HepG2 (cell line): ENCODE measurements around the gene CACNA1D. TPM values are rescaled to one million over a fixed set of nuclear protein-coding genes. Genes with fewer than 3 reads are reported as not detected.

Source experiments
- ATAC-seq: fragments of 200-7000 bp; cut with Tn5 transposase; 3 replicates; pipeline ENCODE4 v1.9.1; 2020; ENCODE audit warnings: mild to moderate bottlenecking, moderate library complexity
- BruUV-seq: library from RNA; stranded (reverse); fragments of 400-500 nt; replicated peaks from 2 replicates; lab custom pipeline; 2021; lab: Mats Ljungman, UMichigan
- CTCF ChIA-PET: fragments of 300-600 bp; formaldehyde crosslinking; extraction: SDS; loops from one replicate; lab custom pipeline; 2021; ENCODE audit warnings: low total read pairs, inconsistent platforms, low intra/inter-chr PET ratio; lab: Yijun Ruan, JAX
- POLR2A ChIA-PET: fragments of 350-600 bp; sonication (Branson Sonifier 250); formaldehyde crosslinking; loops from one replicate; lab custom pipeline; 2020; ENCODE audit warnings: antibody characterized with exemption, inconsistent platforms; lab: Yijun Ruan, JAX
- DNase-seq: peaks from one replicate; pipeline ENCODE4 v3.0.0-alpha.2; 2015; ENCODE audit warnings: low spot score
- FAIRE-seq: peaks from 3 replicates; lab custom pipeline; 2011; peaks lifted over from hg19 to GRCh38; lab: Jason Lieb, UNC
- H2AFZ ChIP-seq: one replicate; pipeline ENCODE4 v1.6.1; 2011; ENCODE audit warnings: low read length, inconsistent platforms
- H3K27ac ChIP-seq: fragments of 300-600 bp; 3 replicates; pipeline ENCODE4 v1.8.0; 2011; ENCODE audit warnings: mixed run types, mild to moderate bottlenecking, mixed read lengths, low read length, inconsistent platforms; ENCODE audit not compliant: insufficient read depth; ENCODE audit errors: extremely low read length
- H3K27me3 ChIP-seq, 2 experiments: fragments of 200-600 bp in 1 of 2; 2 replicates in 1 of 2; 3 replicates in 1 of 2; pipeline versions ENCODE4 v1.6.0 to v1.8.0; 2011; ENCODE audit warnings: low read length in 2 of 2, mild to moderate bottlenecking in 2 of 2, moderate library complexity in 2 of 2, inconsistent platforms in 1 of 2; ENCODE audit not compliant: insufficient read depth in 2 of 2, control insufficient read depth in 1 of 2
- H3K36me3 ChIP-seq, 2 experiments: fragments of 200-600 bp in 1 of 2; replicated peaks in 1 of 2; 2 replicates in 1 of 2; 3 replicates in 1 of 2; pipeline versions ENCODE4 v1.5.1 to v1.8.0; 2011; ENCODE audit warnings: low read length in 2 of 2, inconsistent platforms in 1 of 2; ENCODE audit not compliant: insufficient read depth in 2 of 2, control insufficient read depth in 1 of 2
- H3K4me1 ChIP-seq: 2 replicates; pipeline ENCODE4 v1.5.1; 2012; ENCODE audit warnings: low read length, inconsistent platforms; ENCODE audit not compliant: insufficient read depth
- H3K4me2 ChIP-seq: 2 replicates; pipeline ENCODE4 v1.6.0; 2011; ENCODE audit warnings: low read depth, low read length, inconsistent platforms
- H3K4me3 ChIP-seq, 3 experiments: fragments of 200-600 bp in 1 of 3; sonication (generic), shearing (Covaris generic) in 1 of 3; replicated peaks in 1 of 3; 2 replicates each; pipeline ENCODE4 v1.5.1; 2011 to 2016; ENCODE audit warnings: low read length in 3 of 3, inconsistent platforms in 2 of 3, low read depth in 2 of 3, mild to moderate bottlenecking in 2 of 3, control low read depth in 1 of 3, mixed read lengths in 1 of 3; ENCODE audit not compliant: insufficient read depth in 1 of 3
- H3K79me2 ChIP-seq: one replicate; pipeline ENCODE4 v1.6.1; 2011; ENCODE audit warnings: low read length, inconsistent platforms; ENCODE audit not compliant: insufficient read depth
- H3K9ac ChIP-seq: 2 replicates; pipeline ENCODE4 v1.6.0; 2011; ENCODE audit warnings: mild to moderate bottlenecking, low read depth, low read length, inconsistent platforms; ENCODE audit not compliant: insufficient read depth
- H3K9me3 ChIP-seq: 2 replicates; pipeline ENCODE4 v1.5.1; 2012; ENCODE audit warnings: mild to moderate bottlenecking, low read length
- H4K20me1 ChIP-seq: 2 replicates; pipeline ENCODE4 v1.6.0; 2011; ENCODE audit warnings: inconsistent platforms, mild to moderate bottlenecking, low read length, moderate library complexity; ENCODE audit not compliant: insufficient read depth
- ETV5 ChIP-seq: IDR thresholded peaks from 2 replicates; pipeline ENCODE4 v1.6.1; 2018; ENCODE audit warnings: missing biosample characterization, missing genetic modification reagents, inconsistent platforms, borderline replicate concordance
- HOXA3 ChIP-seq: sonication (generic); formaldehyde crosslinking; IDR thresholded peaks from 2 replicates; pipeline ENCODE4 v1.5.0; 2020; ENCODE audit warnings: missing genetic modification reagents
- KLF9 ChIP-seq: IDR thresholded peaks from 2 replicates; pipeline ENCODE4 v1.6.1; 2016; ENCODE audit warnings: low read depth
- NCOA2 ChIP-seq: sonication (generic); formaldehyde crosslinking; IDR thresholded peaks from 2 replicates; pipeline ENCODE4 v1.8.0; 2022; ENCODE audit warnings: inconsistent platforms
- NFRKB ChIP-seq: fragments of 450-650 bp; IDR thresholded peaks from 2 replicates; pipeline ENCODE4 v1.6.1; 2017
- TOPORS ChIP-seq: sonication (generic); formaldehyde crosslinking; IDR thresholded peaks from 2 replicates; pipeline ENCODE4 v1.8.0; 2023; ENCODE audit warnings: mild to moderate bottlenecking, missing genetic modification reagents
- YEATS4 ChIP-seq: sonication (generic); formaldehyde crosslinking; IDR thresholded peaks from 2 replicates; pipeline ENCODE4 v1.4.0; 2020; ENCODE audit warnings: missing genetic modification reagents, borderline replicate concordance
- ZBTB38 ChIP-seq: sonication (generic); formaldehyde crosslinking; IDR thresholded peaks from 2 replicates; pipeline ENCODE4 v1.5.1; 2020; ENCODE audit warnings: mild to moderate bottlenecking, missing genetic modification reagents
- ZFP62 ChIP-seq: sonication (generic); formaldehyde crosslinking; IDR thresholded peaks from 2 replicates; pipeline ENCODE4 v1.4.0; 2020; ENCODE audit warnings: missing genetic modification reagents
- ZNF230 ChIP-seq: sonication (generic); formaldehyde crosslinking; IDR thresholded peaks from 2 replicates; pipeline ENCODE4 v1.4.0; 2020; ENCODE audit warnings: mild to moderate bottlenecking, missing genetic modification reagents
- ZNF24 ChIP-seq: fragments of 450-650 bp; IDR thresholded peaks from 2 replicates; pipeline ENCODE4 v1.6.1; 2017; ENCODE audit warnings: antibody characterized with exemption, mild to moderate bottlenecking
- ZNF260 ChIP-seq: sonication (generic); formaldehyde crosslinking; IDR thresholded peaks from 2 replicates; pipeline ENCODE4 v1.4.0; 2020; ENCODE audit warnings: missing genetic modification reagents, low read depth, mild to moderate bottlenecking, borderline replicate concordance
- ZNF501 ChIP-seq: sonication (generic); formaldehyde crosslinking; IDR thresholded peaks from 2 replicates; pipeline ENCODE4 v1.5.1; 2020; ENCODE audit warnings: mild to moderate bottlenecking, moderate library complexity, missing genetic modification reagents
- ZNF556 ChIP-seq: sonication (generic); formaldehyde crosslinking; IDR thresholded peaks from 2 replicates; pipeline ENCODE4 v1.4.0; 2020; ENCODE audit warnings: mild to moderate bottlenecking, missing genetic modification reagents, borderline replicate concordance
- ZNF703 ChIP-seq: sonication (generic); formaldehyde crosslinking; IDR thresholded peaks from 2 replicates; pipeline ENCODE4 v1.5.1; 2020; ENCODE audit warnings: missing genetic modification reagents, mild to moderate bottlenecking, moderate library complexity, borderline replicate concordance
- WGBS: methylation state at CpG from one replicate; pipeline ENCODE4 v1.1.6; 2017; ENCODE audit warnings: low lambda C conversion rate; 5-methylcytosine and 5-hydroxymethylcytosine counted together
- in situ Hi-C: cut with HindIII; loops from 2 replicates; pipeline ENCODE4 v1.10.0; 2017; ENCODE audit warnings: low pct_unique_long_range_greater_than_20kb; ENCODE audit not compliant: extremely low pct_ligation_motif_present
- intact Hi-C: fragments of 100-400 bp; cut with micrococcal nuclease; formaldehyde crosslinking; loops from one replicate; pipeline ENCODE4 v1.10.0; 2022; ENCODE audit not compliant: unreplicated experiment
- polyA plus RNA-seq, 8 experiments: library from polyadenylated mRNA; depleted of rRNA in 3 of 8; stranded (reverse) in 7 of 8; unstranded in 1 of 8; fragments of >200 nt; fragmentation: Illumina TruSeq in 4 of 8; extraction: Trizol in 4 of 8; gene quantifications; 2 replicates each; pipeline versions ENCODE4 v1.2.1 to v1.2.3, GENCODE V29; 2011 to 2016; ENCODE audit warnings: low read depth in 4 of 8, missing spikeins in 1 of 8, mixed read lengths in 1 of 8; ENCODE audit not compliant: insufficient read depth in 1 of 8
- total RNA-seq, 5 experiments: library from RNA; depleted of rRNA; stranded (reverse); fragments of >200 nt; fragmentation: Illumina TruSeq; extraction: Trizol; gene quantifications; 2 replicates each; pipeline ENCODE4 v1.2.3, GENCODE V29; 2016; ENCODE audit warnings: low read depth in 1 of 5
- TF ChIP-seq, protein P1 (sequence below): sonication (generic); formaldehyde crosslinking; conservative IDR thresholded peaks from 2 replicates; pipeline ENCODE4 v1.4.0; 2020; ENCODE audit warnings: missing genetic modification reagents
- TF ChIP-seq, protein P2 (sequence below): sonication (generic); formaldehyde crosslinking; IDR thresholded peaks from 2 replicates; pipeline ENCODE4 v1.4.0; 2020; ENCODE audit warnings: missing genetic modification reagents

The CACNA1D gene
- total and polyA plus RNA-seq, 2 of the 13 experiments (the other 11 are each of a cell fraction or from before 2014, with no cell fraction given), result 0.26 to 0.38 TPM

DNA sequence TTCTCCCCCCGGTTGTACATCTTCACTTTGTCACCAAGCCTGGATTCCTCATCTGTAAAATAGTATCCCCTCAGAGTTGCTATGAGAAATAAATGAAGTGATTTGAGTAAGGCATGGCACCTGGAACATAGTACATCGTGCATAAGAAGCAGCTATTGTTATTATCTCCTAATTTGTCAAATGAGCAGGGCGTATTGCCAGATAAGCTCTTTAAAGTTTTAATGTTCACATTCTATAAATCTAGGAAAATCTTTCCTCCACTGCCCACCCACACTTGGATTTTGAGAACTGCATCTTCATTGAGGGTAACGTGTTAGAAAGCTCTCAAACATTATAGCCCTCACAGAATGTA lies 32.3 kb downstream of the CACNA1D start:
- H3K27ac ChIP-seq, result no peak overlapping the region
- TF ChIP-seq ZNF556 (no peak), KLF9 (CRISPR knock-in tag) (no peak), ETV5 (CRISPR knock-in tag) (no peak), ZNF703 (CRISPR knock-in tag) (no peak), HOXA3 (CRISPR knock-in tag) (no peak), ZFP62 (CRISPR knock-in tag) (no peak), ZNF24 (no peak), YEATS4 (CRISPR knock-in tag) (no peak), ZNF501 (CRISPR knock-in tag) (no peak), NCOA2 (CRISPR knock-in tag) (no peak), ZNF260 (CRISPR knock-in tag) (no peak), TOPORS (CRISPR knock-in tag) (no peak), ZNF230 (CRISPR knock-in tag) (no peak), NFRKB (no peak), ZBTB38 (CRISPR knock-in tag) (no peak)
- TF ChIP-seq, protein P1, sequence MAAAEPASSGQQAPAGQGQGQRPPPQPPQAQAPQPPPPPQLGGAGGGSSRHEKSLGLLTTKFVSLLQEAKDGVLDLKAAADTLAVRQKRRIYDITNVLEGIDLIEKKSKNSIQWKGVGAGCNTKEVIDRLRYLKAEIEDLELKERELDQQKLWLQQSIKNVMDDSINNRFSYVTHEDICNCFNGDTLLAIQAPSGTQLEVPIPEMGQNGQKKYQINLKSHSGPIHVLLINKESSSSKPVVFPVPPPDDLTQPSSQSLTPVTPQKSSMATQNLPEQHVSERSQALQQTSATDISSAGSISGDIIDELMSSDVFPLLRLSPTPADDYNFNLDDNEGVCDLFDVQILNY, result no peak
- TF ChIP-seq, protein P2, sequence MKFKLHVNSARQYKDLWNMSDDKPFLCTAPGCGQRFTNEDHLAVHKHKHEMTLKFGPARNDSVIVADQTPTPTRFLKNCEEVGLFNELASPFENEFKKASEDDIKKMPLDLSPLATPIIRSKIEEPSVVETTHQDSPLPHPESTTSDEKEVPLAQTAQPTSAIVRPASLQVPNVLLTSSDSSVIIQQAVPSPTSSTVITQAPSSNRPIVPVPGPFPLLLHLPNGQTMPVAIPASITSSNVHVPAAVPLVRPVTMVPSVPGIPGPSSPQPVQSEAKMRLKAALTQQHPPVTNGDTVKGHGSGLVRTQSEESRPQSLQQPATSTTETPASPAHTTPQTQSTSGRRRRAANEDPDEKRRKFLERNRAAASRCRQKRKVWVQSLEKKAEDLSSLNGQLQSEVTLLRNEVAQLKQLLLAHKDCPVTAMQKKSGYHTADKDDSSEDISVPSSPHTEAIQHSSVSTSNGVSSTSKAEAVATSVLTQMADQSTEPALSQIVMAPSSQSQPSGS (CRISPR knock-in tag), result no peak
- TF ChIP-seq, all 625 proteins: peak for 0
- H3K4me2 ChIP-seq, result no peak overlapping the region
- no peak overlapping the region for H2AFZ ChIP-seq
- no peaks in the 10 kb centered on the region for H3K4me1 ChIP-seq
- H4K20me1 ChIP-seq, result no peaks in the 10 kb centered on the region
- ChIA-PET POLR2A (no interaction called here), CTCF (no interaction called here)
- DNase-seq, result no peak
- no peaks in the 10 kb centered on the region for H3K9me3 ChIP-seq
- no peak overlapping the region for H3K4me3 ChIP-seq
- no peak overlapping the region for H3K9ac ChIP-seq
- no peak for FAIRE-seq
- 59% methylated on average over 4 of the region's 4 CpGs for WGBS
- no peaks in the 10 kb centered on the region for H3K79me2 ChIP-seq
- ATAC-seq, result no peak
- in situ Hi-C loops (no loop called here), intact Hi-C loops (no loop called here)
- H3K36me3 ChIP-seq, result no peaks in the 10 kb centered on the region
- no peaks in the 10 kb centered on the region for H3K27me3 ChIP-seq
- no TSS peak for BruUV-seq
